Muscle of leg (tissue), 11 donors: ENCODE results near the gene CA7. TPM values are rescaled to one million over a fixed set of nuclear protein-coding genes. Genes with fewer than 3 reads are reported as not detected.
A peak's percentile ranks its signal among the peaks of the same experiment; 100 is the strongest.

Experiments used
- DNase-seq: peaks from one replicate; pipeline ENCODE4 v3.0.0; 2013
- H3K27ac ChIP-seq: one replicate; pipeline ENCODE4 v1.5.1; 2013; ENCODE audit warnings: mild to moderate bottlenecking, low read length, control low read depth
- H3K27me3 ChIP-seq: one replicate; pipeline ENCODE4 v1.6.1; 2013; ENCODE audit warnings: low read length; ENCODE audit not compliant: control insufficient read depth, insufficient read depth
- H3K36me3 ChIP-seq: one replicate; pipeline ENCODE4 v1.6.1; 2013; ENCODE audit warnings: low read length; ENCODE audit not compliant: control insufficient read depth, insufficient read depth
- H3K4me1 ChIP-seq: one replicate; pipeline ENCODE4 v1.6.1; 2013; ENCODE audit warnings: low read length; ENCODE audit not compliant: control insufficient read depth, insufficient read depth
- H3K4me3 ChIP-seq: one replicate; pipeline ENCODE4 v1.5.1; 2013; ENCODE audit warnings: low read length, control low read depth
- H3K9me3 ChIP-seq: replicated peaks from 2 replicates; pipeline ENCODE4 v1.6.1; 2013; ENCODE audit warnings: low read depth, low read length; ENCODE audit not compliant: control insufficient read depth
- WGBS: methylation state at CpG from one replicate; pipeline ENCODE4 v1.1.5; 2013; ENCODE audit warnings: missing lambda C conversion rate; ENCODE audit not compliant: insufficient coverage; 5-methylcytosine and 5-hydroxymethylcytosine counted together
- polyA plus RNA-seq, 8 donors: library from polyadenylated mRNA; unstranded; fragments of 120-200 nt; gene quantifications; one replicate each; pipeline versions ENCODE4 v1.2.1 to v1.2.3, GENCODE V29; 2013; ENCODE audit warnings: inconsistent platforms in 1 of 8, low replicate concordance in 1 of 8; ENCODE audit not compliant: insufficient read length in 8 of 8, insufficient read depth in 1 of 8
- total RNA-seq: library from RNA; stranded (reverse); fragments of 120-200 nt; gene quantifications from one replicate; pipeline ENCODE4 v1.2.4, GENCODE V29; 2013

The CA7 gene
- total and polyA plus RNA-seq, 9 donors = 0.12 TPM; not detected in 8

- H3K27ac ChIP-seq = no peak overlapping the region
- no peak for DNase-seq
- H3K4me1 ChIP-seq = peaks cover 6% of the 10 kb centered on the region
- H3K9me3 ChIP-seq = no peaks in the 10 kb centered on the region
- H3K36me3 ChIP-seq = peaks cover 19% of the 10 kb centered on the region
- 92% methylated on average over 7 of the region's 12 CpGs for WGBS
- H3K27me3 ChIP-seq = peaks cover 5% of the 10 kb centered on the region
- H3K4me3 ChIP-seq = no peak overlapping the region
Measured at GRCh38 chr16:66885491-66885890, 41.3 kb downstream of the CA7 start.

DNA sequence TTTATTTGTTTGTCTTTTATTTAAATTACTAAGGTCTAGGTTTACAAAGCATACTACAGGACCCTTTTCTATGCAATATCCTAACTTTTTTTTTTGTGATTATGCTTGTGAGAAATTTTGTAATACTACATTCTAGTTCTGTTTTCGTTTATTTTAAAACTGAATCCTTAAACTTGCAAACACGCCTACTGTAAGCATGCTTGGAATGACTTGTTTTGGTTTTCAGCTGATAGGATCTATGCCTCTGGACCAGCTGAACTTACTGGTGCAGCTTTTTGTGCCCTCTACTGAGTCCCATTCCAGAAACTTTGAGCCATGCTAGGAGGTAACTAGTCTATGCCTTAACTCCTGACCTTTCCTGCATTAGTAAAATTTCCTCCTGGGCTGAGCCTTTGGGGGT is 42.1 kb downstream of the CA7 start:
- Histone ChIP-seq H3K27me3 (no peaks in the 10 kb centered on the region), H3K9me3 (no peaks in the 10 kb centered on the region), H3K36me3 (peaks cover 19% of the 10 kb centered on the region), H3K27ac (no peak overlapping the region), H3K4me3 (no peak overlapping the region), H3K4me1 (no peaks in the 10 kb centered on the region)
- whole genome bisulfite sequencing = no CpG with 5 or more reads among the region's 2 CpGs
- no peak for DNase-seq

GRCh38 chr16:66886914-66887313 is 42.7 kb downstream of the CA7 start:
- H3K27me3 ChIP-seq = no peaks in the 10 kb centered on the region
- H3K36me3 ChIP-seq = peaks cover 19% of the 10 kb centered on the region
- 95% methylated on average over 3 of the region's 3 CpGs for WGBS
- H3K9me3 ChIP-seq = no peaks in the 10 kb centered on the region
- H3K4me3 ChIP-seq = no peak overlapping the region
- no peak overlapping the region for H3K27ac ChIP-seq
- no peaks in the 10 kb centered on the region for H3K4me1 ChIP-seq
- no peak for DNase-seq

DNA sequence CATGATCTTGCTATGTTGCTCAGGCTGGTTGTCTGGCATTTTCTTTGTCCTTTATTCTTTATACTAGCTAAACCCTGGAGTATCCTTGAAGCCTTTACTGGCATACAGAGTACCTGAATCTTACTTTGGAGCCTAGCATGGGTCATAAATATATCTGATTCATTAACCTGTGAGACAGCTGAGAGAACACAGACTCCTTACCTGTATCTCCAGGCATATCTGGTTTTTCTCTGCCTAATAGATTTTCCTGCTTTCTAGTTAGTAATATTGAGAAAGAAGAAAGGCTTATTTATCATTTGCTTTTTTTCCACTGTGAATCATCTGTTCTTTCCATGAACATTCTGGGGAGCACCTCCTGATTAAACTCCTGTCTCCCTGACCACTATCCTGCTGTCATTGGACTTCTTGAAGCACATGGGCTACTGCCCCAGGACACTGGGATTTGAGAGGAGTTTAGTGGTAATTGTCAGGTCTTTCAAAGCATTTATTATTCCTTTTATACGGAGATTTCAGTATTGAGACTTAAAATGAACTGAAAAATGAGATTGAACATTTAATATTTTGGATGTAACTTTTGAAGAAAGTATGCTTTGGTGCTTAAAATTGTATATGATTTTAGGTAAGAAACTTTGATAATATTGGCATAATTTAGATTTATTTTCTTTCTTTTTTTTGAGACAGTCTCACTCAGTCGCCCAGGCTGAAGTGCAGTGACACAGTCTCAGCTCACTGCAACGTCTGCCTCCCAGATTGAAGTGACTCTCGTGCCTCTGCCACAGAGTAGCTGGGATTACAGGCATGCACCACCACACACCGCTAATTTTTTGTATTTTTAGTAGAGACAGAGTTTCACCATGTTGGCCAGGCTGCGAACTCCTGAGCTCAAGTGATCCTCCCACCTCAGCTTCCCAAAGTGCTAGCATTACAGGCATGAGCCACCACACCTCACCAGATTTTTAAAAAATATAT is 44.7 kb downstream of the CA7 start:
- Histone ChIP-seq H3K4me3 (no peak overlapping the region), H3K36me3 (peaks cover 19% of the 10 kb centered on the region), H3K27me3 (no peaks in the 10 kb centered on the region), H3K9me3 (no peaks in the 10 kb centered on the region), H3K4me1 (no peaks in the 10 kb centered on the region), H3K27ac (no peak overlapping the region)
- DNase-seq = no peak
- WGBS = 92% methylated on average over 2 of the region's 6 CpGs

GRCh38 chr16:66889622-66890021 is 45.4 kb downstream of the CA7 start:
- no CpG with 5 or more reads among the region's 4 CpGs for WGBS
- Histone ChIP-seq H3K4me3 (no peak overlapping the region), H3K27me3 (no peaks in the 10 kb centered on the region), H3K4me1 (no peaks in the 10 kb centered on the region), H3K9me3 (no peaks in the 10 kb centered on the region), H3K36me3 (peaks cover 14% of the 10 kb centered on the region), H3K27ac (no peak overlapping the region)
- no peak for DNase-seq

DNA sequence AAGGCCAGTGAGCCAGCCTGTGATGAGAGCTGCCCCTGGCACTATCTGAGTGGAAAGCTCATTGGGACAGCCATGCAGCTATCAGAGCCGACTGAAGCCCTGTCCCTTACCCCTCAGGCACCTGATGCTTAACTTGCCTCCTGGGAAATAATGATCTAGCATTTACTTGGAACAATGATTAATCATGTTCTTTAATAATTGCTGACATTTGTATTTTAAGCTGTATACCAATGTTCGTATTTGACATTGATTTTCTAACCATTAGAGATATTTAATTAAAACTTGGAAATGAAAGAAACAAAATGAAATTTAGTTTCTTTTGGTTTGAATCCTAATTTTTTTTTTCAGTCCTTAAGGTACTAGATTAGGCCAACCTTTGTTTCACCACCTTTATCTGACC is 46.6 kb downstream of the CA7 start:
- WGBS = no CpG with 5 or more reads among the region's 2 CpGs
- Histone ChIP-seq H3K9me3 (no peaks in the 10 kb centered on the region), H3K27ac (no peak overlapping the region), H3K4me3 (no peak overlapping the region), H3K4me1 (peaks cover 4% of the 10 kb centered on the region), H3K27me3 (no peaks in the 10 kb centered on the region), H3K36me3 (peaks cover 3% of the 10 kb centered on the region)
- DNase-seq = no peak

- Histone ChIP-seq H3K27ac (no peak overlapping the region), H3K36me3 (peaks cover 3% of the 10 kb centered on the region), H3K4me1 (peaks cover 4% of the 10 kb centered on the region), H3K27me3 (no peaks in the 10 kb centered on the region), H3K4me3 (no peak overlapping the region), H3K9me3 (no peaks in the 10 kb centered on the region)
- 94% methylated on average over 2 of the region's 4 CpGs for WGBS
- no peak for DNase-seq
Measured at GRCh38 chr16:66891360-66891759, 47.1 kb downstream of the CA7 start.

DNA sequence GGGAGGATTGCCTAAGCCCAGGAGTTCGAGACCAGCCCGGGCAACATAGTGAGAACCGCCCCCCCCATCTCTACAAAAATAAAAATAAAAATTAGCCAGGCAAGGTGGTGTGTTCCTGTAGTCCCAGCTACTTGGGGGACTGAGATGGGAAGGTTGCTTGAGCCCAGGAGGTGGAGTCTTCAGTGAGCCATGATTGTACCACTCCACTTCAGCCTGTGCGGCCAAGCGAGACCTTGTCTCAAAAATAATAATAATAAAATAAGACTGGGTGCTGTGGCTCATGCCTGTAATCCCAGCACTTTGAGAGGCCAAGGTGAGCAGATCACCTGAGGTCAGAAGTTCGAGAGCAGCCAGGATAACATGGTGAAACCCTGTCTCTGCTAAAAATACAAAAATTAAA is 47.6 kb downstream of the CA7 start:
- H3K27me3 ChIP-seq = no peaks in the 10 kb centered on the region
- no CpG with 5 or more reads among the region's 6 CpGs for WGBS
- DNase-seq = no peak
- H3K36me3 ChIP-seq = no peaks in the 10 kb centered on the region
- H3K4me1 ChIP-seq = peaks cover 4% of the 10 kb centered on the region
- no peak overlapping the region for H3K27ac ChIP-seq
- H3K4me3 ChIP-seq = no peak overlapping the region
- H3K9me3 ChIP-seq = no peaks in the 10 kb centered on the region

DNA sequence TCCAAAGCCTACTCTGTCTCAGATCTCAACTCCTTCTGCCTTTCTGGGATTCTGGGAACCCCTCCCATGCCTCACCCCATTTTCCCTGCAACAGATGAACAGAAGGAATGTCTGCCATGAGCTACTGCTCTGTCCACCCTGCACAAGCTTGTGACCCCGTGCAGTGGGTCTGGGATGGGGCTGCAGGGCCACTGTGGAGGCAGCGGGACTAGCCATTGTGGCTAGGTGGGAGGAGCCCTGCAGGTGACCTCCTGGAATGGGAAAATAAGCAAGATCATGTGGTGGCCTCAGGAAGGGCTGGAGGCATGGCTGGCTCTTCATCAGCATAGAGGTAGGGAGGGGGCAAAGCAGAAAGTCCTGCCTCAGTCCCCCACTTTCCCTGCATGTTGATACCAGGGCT is 49.8 kb downstream of the CA7 start:
- Histone ChIP-seq H3K4me1 (peaks cover 4% of the 10 kb centered on the region), H3K4me3 (no peak overlapping the region), H3K27me3 (no peaks in the 10 kb centered on the region), H3K9me3 (no peaks in the 10 kb centered on the region), H3K27ac (no peak overlapping the region), H3K36me3 (no peaks in the 10 kb centered on the region)
- no peak for DNase-seq
- 72% methylated on average over 2 of the region's 2 CpGs for WGBS

DNA sequence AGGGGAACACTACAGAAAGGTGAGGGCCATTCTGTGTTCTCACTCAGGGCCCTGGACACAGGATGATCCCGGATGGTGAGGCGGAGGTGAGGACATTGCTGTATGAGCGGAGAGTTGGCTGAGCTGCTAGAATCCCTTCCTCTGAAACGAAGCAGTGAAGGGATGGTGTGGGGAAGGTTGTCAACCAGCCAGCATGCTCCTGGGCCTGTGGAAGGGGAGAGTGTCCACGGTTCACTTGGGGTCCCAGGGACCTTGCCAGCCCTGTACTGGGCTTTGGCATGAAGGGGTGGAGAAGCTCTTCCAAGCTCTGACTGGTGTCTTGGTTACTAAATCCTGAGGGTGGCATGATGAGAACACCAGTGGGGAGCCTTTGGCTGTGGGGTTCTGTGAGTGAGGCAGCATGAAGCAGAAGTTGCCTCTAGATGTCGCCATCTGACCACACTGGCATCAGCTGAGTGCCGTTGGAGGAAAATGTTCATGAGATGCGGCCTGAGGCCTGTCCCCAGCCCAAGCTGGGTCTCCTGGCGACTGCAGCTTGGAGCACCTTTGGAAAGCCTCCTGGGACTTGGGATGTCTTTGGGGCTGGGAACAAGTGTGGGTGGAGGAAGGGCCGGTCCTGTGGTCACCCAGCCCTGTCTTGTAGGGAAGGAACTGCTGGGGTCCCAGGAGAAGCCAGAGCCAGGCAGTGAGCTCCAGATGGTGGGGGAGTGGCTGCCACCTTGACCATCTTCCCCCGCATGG is 50.9 kb downstream of the CA7 start:
- no peak overlapping the region for H3K27ac ChIP-seq
- no peak overlapping the region for H3K4me3 ChIP-seq
- no peaks in the 10 kb centered on the region for H3K36me3 ChIP-seq
- WGBS = 42% methylated on average over 11 of the region's 11 CpGs
- DNase-seq = peak; percentile 82
- no peaks in the 10 kb centered on the region for H3K27me3 ChIP-seq
- peaks cover 14% of the 10 kb centered on the region for H3K4me1 ChIP-seq
- no peaks in the 10 kb centered on the region for H3K9me3 ChIP-seq
